HG03469 (cell line): ENCODE measurements around the gene BDH2.

Experiments used
- ATAC-seq: cut with Tn5 transposase; IDR thresholded peaks from one replicate; pipeline ENCODE4 v1.9.1; 2021; ENCODE audit warnings: mild to moderate bottlenecking, moderate library complexity, moderate number of reproducible peaks; ENCODE audit not compliant: unreplicated experiment

The BDH2 gene

DNA sequence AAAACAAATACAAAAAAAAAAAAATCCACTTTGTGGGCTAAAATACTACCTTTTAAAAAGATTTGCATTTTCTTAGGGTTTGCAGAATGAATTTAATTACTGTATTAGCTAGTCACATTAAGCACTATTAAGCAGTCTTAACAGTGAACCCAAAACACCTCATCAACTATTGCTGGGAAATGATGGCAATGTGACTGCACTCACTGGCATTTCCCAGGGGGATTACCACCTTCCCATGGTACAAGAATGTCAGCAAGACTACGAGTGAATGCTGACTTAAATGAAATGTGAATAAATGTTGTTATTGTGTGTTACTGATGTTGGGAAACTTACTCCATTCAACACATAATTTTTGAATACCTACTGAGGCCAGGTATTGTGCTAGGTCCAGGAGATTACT, 13.1 kb downstream of the BDH2 start:
- ATAC-seq = no peak

DNA sequence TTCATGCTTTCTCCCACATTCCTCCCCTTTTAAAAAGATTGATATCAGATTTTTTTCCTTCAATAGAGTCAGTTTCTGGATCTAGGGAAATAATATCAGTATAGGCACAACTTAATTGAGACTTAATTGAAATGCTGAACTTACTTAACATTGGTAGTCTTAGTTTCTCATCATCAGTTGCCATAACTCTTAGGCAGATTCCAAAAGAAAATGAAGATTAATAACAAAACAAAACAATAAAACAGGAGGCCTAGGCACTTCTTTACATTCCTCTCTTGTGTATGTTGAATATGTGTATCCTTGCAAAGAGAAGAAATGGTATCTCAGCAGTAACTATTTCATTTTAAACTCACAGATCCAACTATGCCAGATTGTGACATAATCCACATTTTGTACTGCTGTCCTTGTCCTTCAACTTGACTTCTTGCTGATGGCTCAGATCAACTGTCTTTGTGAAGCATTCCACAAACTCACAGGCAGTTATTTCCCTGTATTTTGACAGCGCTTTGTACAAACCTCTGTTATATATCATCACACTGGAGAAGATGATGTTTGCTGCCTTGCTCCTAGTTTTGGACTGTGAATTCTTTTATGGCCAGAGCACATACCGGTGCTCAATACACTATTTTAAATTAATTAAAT, 14.0 kb downstream of the BDH2 start:
- ATAC-seq = no peak

DNA sequence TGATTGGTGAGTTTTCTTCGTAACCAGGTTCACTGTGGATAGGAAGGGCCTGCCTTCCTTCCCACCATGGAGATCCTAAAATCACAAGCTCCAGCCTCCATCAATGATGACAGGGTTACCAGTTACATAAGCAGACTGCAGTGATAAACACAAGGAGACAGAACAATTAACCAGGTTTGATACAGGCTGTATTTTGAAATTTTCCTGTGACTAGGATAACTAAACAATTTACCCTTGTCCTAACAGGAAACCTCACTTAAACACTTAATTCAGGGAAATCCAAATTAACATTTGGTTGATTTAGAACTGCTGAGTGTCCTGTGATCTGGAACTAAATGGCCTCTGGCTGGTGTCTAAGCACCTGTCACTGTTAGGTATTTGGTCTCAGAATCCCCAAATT, 20.0 kb downstream of the BDH2 start:
- no peak for ATAC-seq

DNA sequence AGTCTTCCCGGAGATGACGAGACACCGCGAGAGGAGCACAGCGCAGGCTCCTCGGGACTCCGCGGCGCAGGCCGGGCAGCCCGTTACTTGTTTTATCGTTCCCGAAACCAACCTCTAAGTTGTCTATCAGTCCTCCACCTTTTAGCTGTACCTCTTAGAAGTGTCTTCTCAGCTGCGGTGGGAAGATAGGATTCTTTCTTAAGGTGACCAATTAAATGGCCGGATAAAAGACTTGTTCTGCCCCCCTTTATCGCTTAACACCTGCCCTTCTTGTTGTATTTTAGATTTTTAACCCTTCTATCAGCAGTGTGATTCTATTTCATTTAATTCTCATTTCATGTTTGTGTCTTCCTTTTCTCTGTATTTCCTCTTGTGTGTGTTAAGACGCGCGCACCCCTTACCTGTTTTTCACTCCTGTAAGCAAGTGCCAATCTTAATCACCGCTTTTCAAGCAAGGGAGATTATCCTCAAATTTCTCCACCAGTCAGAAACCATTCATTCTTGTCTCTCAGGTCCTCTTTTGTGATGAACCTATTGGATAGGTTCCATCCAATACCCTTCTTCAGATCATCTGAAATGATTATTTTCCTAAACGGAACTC, 22.8 kb downstream of the BDH2 start, which contains the start of gene SLC9B2:
Gene SLC9B2, minus strand, starts transcription at position 15 of the 601 bp plus-strand sequence. CDS start 9,211 bp downstream, outside the sequence.
- ATAC-seq = peak; percentile 29

DNA sequence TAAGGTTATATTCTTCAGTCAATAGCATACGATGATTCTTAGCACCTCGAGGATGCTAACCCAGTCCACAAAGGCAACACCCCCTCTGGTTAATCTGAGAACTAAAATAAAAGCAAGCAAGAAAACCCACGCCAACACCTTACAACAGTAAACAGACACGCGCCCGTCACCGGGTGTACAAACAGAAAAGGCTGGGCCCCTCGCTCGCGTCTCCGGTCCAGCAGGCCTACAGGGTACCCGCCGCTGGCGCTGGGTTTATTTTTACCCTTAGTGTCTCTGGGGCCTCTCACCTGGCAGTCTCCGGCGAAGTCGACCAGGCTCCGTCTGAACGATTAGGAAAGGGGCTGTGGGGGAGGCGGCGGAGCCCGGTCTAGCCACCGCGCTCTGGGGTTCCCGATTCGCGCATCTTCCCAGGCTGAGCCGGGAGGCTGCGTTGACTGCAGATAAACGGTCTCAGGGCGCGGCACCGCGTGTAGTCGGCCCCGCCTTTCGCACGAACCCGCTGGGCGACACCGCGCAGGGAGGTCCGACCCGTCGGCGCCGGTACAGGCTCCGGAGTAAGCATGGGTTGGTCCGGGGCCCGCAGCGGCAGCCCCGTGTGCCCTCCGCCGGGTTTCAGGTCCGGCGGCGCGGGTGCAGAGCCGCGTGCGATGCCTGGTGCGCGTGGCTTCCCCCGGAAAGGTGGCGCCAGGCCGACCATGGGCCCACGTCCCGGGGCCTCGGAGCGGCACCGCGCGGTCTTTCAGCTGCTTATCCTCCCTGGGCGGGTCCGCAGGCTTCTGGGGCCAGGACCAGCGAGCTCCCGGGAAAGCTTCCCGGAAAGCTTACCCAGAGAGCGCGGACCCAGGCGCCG, 23.5 kb downstream of the BDH2 start:
- peak; percentile 29 for ATAC-seq

DNA sequence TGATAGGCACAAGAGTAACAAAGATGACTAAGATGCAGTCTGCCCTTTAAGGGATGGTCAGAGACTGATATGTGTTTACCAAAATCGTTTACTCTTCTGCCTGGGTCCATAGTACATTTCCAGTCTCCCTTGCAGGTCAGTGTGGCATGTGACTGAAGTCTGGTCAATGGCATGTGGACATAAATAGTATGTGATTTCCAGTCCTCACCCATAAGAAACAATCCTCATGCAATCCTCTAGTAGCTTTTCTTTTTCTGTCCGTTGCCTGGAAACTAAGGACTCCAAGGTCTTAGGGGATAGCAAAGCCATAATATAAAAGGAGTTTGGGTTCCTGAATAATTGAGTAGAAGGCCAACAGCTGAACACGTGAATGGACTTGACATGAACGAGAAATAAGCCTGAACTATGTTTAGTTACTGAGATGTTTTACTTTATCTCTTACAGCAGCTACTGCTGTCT, 24.2 kb downstream of the BDH2 start:
- no peak for ATAC-seq

DNA sequence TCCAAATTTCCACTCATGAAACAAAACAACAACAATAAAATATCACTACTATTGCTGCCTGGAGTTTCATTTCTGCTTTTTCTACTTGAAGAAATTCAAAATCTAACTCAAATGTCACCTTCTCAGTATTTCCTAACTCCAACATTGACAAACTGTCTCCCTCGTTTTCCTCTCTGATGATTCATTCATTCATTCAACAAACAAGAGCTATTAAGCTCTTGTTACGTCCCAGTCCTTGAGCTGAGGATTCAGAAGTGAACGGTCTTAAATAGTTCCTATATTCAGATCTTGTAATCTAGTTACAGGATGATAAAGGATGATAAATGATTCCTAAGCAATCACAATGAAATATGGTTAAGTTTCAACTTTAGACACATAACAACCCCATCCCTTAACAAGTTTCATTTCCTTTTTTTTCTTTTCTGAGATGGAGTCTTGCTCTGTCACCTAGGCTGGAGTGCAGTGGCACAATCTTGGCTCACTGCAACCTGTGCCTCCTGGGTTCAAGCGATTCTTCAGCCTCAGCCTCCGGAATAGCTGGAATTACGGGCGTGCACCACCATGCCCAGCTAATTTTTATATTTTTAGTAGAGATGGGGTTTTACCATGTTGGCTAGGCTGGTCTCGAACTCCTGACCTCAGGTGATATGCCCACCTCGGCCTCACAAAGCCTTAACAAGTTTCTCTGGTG, 24.7 kb downstream of the BDH2 start:
- ATAC-seq = peak; percentile 40

DNA sequence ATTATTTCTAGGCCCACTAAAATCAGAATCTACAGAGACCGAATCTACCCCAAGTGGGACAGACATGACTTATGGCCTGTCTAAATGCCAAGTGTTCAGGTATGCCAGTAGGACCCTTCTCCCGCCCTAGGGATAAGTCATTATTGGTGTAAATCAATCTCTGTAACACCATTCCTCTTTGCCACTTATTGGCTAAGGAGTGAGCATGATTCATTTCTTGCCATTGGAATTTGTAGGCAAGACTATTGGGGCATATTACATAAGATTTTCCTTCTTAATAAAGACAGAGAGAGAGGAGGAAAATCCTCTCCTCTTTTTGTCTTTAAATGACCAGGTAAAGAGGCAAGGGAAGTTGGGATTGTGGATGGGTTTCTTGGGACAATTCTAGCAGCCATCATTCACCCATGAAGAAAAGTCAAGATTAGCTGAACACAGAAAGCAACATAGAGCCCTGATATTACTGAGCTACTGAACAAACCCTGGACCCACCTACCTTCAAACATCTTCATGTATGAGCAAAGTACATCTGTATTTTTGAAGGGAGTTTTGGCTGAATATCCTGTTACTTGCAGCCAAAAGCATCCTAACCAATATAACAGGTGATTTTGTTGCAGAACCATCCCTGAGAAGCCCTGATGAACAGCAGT, 25.7 kb downstream of the BDH2 start:
- ATAC-seq = no peak

DNA sequence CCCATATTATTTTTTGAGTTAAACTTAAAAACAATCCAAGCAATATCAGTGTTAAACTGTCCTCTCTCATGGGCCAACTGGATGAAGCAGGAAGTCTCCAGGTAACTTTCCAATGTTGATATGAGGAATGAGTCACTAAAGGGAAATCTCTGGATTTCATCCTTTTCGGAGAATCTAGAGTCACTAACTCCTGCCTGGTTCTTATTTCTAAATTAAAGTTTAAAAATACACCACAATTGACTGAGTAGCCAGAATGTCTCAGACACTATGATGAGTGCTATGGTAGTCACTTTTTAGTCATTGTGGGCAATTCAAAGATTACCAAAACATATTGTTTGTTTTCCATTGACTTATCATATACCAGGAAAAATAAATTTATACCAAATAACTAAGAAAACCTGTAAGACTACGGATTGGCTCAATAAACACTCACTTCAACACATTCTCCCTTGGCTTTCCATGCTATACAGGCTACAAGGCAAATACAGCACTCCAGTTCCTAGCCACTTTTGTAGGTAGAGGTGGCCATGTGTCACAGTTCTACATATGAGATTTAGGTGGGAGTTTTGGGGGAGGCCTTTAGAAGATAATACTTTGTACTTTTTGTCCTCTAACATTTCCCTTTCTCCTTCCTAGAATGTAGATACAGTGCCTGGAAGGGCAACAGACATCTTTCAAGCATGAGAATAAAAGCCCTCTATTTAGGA, 31.6 kb downstream of the BDH2 start:
- ATAC-seq = no peak

DNA sequence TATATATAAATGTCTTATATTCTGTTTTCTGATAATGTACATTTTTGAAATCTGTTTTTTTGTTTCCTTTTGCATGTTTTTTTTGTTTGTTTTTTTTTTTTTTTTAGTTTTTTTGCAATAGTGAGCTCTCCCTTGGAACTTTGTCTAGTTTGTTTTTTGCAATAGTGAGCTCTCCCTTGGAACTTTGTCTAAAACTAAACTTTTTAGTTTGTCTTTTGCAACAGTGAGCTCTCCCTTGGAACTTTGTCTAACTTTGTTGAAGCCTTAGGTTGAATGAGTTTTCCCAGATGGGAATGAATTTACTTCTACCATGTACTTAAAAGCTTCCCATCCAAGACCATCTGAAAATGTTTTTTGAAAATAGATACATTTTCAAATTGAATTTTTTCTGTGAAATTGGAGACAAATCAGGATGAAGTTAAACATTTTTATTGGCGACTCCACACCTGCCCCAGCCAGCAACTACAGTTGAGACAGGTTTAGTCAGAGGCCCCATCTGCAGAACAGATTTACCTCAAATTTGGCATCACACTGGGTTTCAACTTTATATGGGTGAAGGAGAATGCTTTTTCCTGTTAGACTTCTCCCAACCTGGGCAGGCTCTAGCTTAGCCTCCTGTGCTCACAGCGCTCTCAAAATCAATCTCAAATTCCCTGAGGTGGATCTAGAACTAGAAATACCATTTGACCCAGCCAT, 39.0 kb downstream of the BDH2 start:
- ATAC-seq = no peak

DNA sequence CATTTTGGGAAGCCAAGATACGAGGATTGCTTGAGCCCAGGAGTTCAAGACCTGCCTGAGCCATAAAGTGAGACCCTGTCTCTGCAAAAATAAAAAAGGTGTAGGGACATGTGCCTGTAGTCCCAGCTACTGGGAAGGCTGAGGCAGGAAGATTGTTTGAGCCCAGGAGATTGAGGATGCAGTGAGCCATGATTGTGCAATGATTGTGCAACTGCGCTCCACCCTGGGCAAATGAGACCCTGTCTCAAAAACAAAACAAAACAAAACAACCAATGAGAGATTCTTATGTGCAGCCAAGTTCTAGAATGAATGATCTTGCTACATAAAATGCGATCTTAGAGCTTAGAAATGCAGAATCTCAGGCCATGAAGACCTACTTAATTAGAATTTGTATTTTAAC, 45.6 kb downstream of the BDH2 start:
- ATAC-seq = no peak

DNA sequence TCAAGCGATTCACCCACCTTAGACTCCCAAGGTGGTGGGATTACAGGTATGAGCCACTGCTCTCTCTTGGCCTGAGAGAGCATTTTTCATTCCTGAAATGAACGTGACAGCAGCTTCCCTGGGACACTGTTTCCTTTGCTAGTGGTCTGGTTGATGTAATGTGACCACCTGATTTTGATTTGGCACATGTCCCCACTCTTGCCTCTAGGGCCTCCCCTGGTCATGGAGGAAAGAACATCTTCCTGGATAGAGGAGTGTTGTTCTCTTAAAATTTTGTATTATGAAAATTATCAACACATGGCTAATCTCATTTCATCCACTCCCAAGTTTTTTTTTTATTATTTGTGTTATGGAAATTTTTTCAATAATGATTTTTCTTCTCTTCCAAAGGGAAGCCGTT, 46.9 kb downstream of the BDH2 start:
- no peak for ATAC-seq

DNA sequence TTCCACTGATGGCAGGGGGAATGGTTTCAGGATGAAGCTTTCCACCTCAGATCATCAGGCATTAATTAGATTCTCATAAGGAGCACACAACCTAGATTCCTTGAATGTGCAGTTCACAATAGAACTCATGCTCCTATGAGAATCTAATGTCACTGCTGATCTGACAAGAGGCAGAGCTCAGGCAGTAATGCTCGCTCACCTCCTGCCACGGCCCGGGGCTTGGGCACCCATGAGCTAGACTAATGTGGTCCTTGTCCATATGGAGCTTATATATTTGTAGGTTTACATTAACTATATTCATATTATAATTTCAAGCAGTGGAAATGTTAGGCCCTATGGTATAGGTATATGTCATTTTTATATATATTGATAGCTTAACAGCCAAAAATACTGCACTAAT, 47.5 kb downstream of the BDH2 start:
- ATAC-seq = no peak

DNA sequence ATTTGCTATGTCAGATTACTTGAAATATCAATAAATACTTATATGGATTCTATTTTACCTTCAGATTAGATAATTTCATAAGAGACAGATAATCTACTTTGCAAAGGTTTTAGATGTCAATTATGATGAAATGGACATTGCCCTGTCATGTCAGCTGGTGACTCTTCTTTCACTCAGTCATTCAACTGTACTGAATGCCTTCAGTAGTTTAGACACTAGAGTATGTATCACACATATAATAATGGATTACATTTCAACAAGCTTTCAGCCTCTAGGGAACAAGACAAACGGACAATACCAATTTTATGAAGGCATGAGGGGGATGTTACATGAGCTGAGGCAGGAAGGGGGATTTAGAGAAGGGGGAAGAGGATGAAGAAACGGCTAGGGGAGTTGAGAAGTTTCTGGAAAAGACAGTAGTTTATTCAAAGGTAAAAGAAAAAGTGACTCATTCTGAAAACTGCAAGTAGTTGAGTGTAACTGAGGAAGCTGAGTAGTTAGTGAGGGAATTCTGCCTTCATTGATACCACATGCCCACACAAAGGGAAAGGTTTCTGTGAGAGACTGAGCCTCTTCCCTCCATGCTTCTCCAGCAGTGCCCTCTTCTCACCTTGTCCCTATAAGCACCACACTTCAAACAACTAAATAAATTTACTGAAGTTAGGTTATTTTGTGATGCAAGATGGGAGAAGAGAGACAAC, 48.7 kb downstream of the BDH2 start:
- ATAC-seq = no peak

DNA sequence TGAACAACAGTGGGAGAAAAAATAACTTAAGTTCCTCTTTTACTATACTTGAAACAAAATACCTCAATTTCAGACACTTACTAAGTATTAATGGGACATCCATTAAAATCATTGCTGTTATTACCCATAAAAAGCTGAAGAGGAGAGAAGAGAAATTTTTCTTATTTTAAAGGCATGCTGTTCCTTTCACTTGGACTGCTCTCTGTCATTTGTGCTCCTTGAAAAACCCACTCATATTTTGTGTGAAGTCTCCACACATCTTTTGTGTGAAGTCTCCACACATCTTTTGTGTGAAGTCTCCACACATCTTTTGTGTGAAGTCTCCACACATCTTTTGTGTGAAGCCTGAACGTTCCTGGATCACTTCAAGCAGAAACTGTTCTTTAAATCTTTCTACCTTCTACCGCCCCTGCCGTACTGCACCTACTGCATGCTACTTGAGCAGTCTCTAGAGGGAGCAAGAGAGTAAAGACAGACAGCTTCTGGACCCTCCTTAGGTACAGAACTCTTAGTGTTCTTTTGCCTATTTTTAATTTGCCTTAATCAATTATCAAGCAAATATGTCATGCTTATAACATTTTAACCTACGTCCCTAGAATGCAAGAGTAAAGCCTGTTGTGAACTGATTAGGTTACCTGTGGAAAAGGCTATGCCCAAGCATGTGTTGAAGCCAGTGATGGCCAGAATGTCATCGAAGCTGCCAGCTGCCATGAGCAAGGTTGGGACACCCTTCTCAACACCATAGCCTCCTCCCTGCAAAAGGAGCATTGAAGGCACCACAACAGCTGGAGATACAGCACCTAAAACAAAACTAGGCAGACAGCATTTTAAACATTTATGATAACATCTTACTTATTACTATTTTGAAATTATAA, 53.0 kb downstream of the BDH2 start:
- ATAC-seq = peak; percentile 97

DNA sequence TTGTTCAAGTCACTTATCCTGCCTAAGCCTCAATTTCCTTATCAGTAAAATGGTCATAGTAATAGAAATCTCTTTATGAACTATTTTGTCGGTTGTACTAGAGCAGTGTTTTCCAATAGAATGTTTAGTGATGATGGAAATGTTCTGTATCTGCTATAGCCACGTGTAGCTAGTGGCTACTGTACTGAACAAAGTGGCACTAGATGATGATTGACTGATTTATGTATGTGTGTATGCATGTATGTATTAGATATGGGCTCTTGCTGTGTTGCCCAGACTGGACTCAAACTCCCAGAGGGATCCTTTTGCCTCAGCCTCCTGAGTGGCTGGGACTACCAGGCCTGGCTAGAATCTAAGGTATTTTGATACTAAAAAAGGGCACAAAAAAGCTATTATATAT, 55.5 kb downstream of the BDH2 start:
- ATAC-seq = no peak

DNA sequence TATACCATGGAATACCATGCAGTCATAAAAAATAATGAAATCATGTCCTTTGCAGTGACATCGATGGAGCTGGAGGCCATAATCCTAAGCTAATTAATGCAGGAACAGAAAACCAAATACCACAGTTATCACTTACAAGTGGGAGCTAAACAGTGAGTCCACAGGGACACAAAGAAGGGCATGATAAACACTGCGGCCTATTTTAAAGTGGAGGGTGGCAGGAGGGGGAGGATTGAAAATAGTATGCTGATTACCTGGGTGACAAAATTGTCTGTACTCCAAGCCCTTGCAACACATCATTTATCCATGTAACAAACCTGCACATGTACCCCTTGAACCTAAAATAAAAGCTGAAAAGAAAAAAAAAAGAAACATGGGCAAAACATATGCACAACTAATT, 63.5 kb downstream of the BDH2 start:
- ATAC-seq = no peak

DNA sequence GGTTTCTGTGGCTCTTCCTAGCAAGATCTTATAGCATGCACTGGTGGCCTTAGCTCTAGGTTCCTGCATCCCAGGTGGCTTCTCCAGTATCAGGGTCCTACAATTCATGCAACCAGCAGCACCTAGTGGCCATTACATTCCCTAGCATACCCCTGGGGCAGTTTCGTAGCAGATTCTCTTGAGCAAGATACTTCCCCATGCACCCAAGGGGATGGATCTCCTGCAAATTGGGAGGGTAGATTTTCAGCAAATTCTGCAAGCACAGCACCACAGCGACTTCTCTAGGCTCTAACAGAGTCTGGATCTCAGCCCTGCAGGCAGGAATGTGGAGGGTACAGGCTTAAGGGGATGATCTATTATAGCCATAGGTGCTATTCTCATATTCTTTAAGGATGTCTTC, 67.1 kb downstream of the BDH2 start:
- no peak for ATAC-seq
